H9 (cell line): ENCODE measurements around the gene PRSS1. TPM values are rescaled to one million over a fixed set of nuclear protein-coding genes. Genes with fewer than 3 reads are reported as not detected.
"Not testable (repeated sequence)": the region's sequence is repeated elsewhere in the genome, so short reads cannot be mapped to it uniquely, and the experiment has no call there.

ENCODE experiments used
- DNase-seq: peaks from one replicate; pipeline ENCODE4 v3.0.0-alpha.2; 2017
- H2AFZ ChIP-seq: one replicate; pipeline ENCODE4 v1.6.1; 2013; ENCODE audit warnings: mild to moderate bottlenecking, low read length, control low read depth, moderate library complexity
- H2AK5ac ChIP-seq: 2 replicates; pipeline ENCODE4 v1.6.1; 2013; ENCODE audit warnings: low read length, control low read depth, mixed read lengths; ENCODE audit not compliant: insufficient read length
- H2BK120ac ChIP-seq: one replicate; pipeline ENCODE4 v1.6.1; 2013; ENCODE audit warnings: low read depth, mild to moderate bottlenecking, low read length, control low read depth, inconsistent platforms; ENCODE audit not compliant: poor library complexity, severe bottlenecking
- H2BK12ac ChIP-seq: 2 replicates; pipeline ENCODE4 v1.6.1; 2013; ENCODE audit warnings: low read length, control low read depth, mixed read lengths, low read depth; ENCODE audit not compliant: insufficient read length
- H2BK15ac ChIP-seq: 2 replicates; pipeline ENCODE4 v1.6.1; 2013; ENCODE audit warnings: low read depth, low read length, control low read depth
- H2BK20ac ChIP-seq: one replicate; pipeline ENCODE4 v1.6.1; 2013; ENCODE audit warnings: low read depth, mild to moderate bottlenecking, low read length, control low read depth, inconsistent platforms; ENCODE audit not compliant: poor library complexity, severe bottlenecking
- H2BK5ac ChIP-seq: 2 replicates; pipeline ENCODE4 v1.6.1; 2013; ENCODE audit warnings: low read length, control low read depth, mixed read lengths; ENCODE audit not compliant: insufficient read length
- H3K14ac ChIP-seq: 2 replicates; pipeline ENCODE4 v1.6.1; 2013; ENCODE audit warnings: low read length, control low read depth; ENCODE audit not compliant: insufficient read depth
- H3K18ac ChIP-seq: 2 replicates; pipeline ENCODE4 v1.6.1; 2013; ENCODE audit warnings: low read depth, mild to moderate bottlenecking, mixed read lengths, low read length, control low read depth; ENCODE audit not compliant: insufficient read length
- H3K23ac ChIP-seq: 2 replicates; pipeline ENCODE4 v1.6.1; 2013; ENCODE audit warnings: low read length, control low read depth, mixed read lengths, low read depth; ENCODE audit not compliant: insufficient read length
- H3K23me2 ChIP-seq: 2 replicates; pipeline ENCODE4 v1.6.1; 2013; ENCODE audit warnings: low read depth, mild to moderate bottlenecking, mixed read lengths, low read length, control low read depth; ENCODE audit not compliant: insufficient read length, poor library complexity, severe bottlenecking
- H3K27ac ChIP-seq: 2 replicates; pipeline ENCODE4 v1.5.1; 2013; ENCODE audit warnings: low read length, control low read depth, mixed read lengths, low read depth; ENCODE audit not compliant: insufficient read length
- H3K27me3 ChIP-seq: 2 replicates; pipeline ENCODE4 v1.6.1; 2013; ENCODE audit warnings: low read length, control low read depth, inconsistent platforms; ENCODE audit not compliant: insufficient read depth
- H3K4ac ChIP-seq: 2 replicates; pipeline ENCODE4 v1.6.1; 2013; ENCODE audit warnings: low read depth, mild to moderate bottlenecking, control low read depth, inconsistent platforms, low read length, moderate library complexity
- H3K4me1 ChIP-seq: 2 replicates; pipeline ENCODE4 v1.6.1; 2013; ENCODE audit warnings: low read length, control low read depth, inconsistent platforms; ENCODE audit not compliant: insufficient read depth
- H3K4me2 ChIP-seq: 2 replicates; pipeline ENCODE4 v1.6.1; 2013; ENCODE audit warnings: low read length, control low read depth, mixed read lengths; ENCODE audit not compliant: insufficient read length, insufficient read depth
- H3K56ac ChIP-seq: 2 replicates; pipeline ENCODE4 v1.6.1; 2013; ENCODE audit warnings: low read depth, mild to moderate bottlenecking, mixed read lengths, low read length, control low read depth; ENCODE audit not compliant: insufficient read length
- H3K79me1 ChIP-seq: 2 replicates; pipeline ENCODE4 v1.6.1; 2013; ENCODE audit warnings: low read depth, mild to moderate bottlenecking, moderate library complexity, low read length, control low read depth, inconsistent platforms; ENCODE audit not compliant: insufficient read depth, poor library complexity, severe bottlenecking
- H3K79me2 ChIP-seq: 2 replicates; pipeline ENCODE4 v1.6.1; 2013; ENCODE audit warnings: low read length, control low read depth, inconsistent platforms; ENCODE audit not compliant: insufficient read depth
- H3K9ac ChIP-seq: 2 replicates; pipeline ENCODE4 v1.6.1; 2013; ENCODE audit warnings: low read length, control low read depth, mixed read lengths; ENCODE audit not compliant: insufficient read length; ENCODE audit errors: extremely low read depth
- H3K9me3 ChIP-seq: one replicate; pipeline ENCODE4 v1.6.1; 2013; ENCODE audit warnings: low read depth, low read length, inconsistent platforms; ENCODE audit not compliant: control insufficient read depth
- H3T11ph ChIP-seq: one replicate; pipeline ENCODE4 v1.6.1; 2013; ENCODE audit warnings: mild to moderate bottlenecking, low read length, control low read depth, inconsistent platforms
- H4K20me1 ChIP-seq: one replicate; pipeline ENCODE4 v1.6.1; 2013; ENCODE audit not compliant: control insufficient read depth, insufficient read length, insufficient read depth
- H4K5ac ChIP-seq: 2 replicates; pipeline ENCODE4 v1.6.1; 2013; ENCODE audit warnings: low read depth, mild to moderate bottlenecking, mixed read lengths, low read length, control low read depth; ENCODE audit not compliant: insufficient read length
- H4K8ac ChIP-seq: replicated peaks from 2 replicates; pipeline ENCODE4 v1.6.1; 2013; ENCODE audit warnings: low read length, control low read depth, mixed read lengths, low read depth; ENCODE audit not compliant: insufficient read length
- H4K91ac ChIP-seq: 2 replicates; pipeline ENCODE4 v1.6.1; 2013; ENCODE audit warnings: low read depth, mild to moderate bottlenecking, moderate library complexity, mixed read lengths, low read length, control low read depth; ENCODE audit not compliant: insufficient read length
- H3K27ac Mint-ChIP-seq, 3 experiments: 2 replicates in 2 of 3; 3 replicates in 1 of 3; pipeline ENCODE4 v1.8.0; 2020 to 2021; ENCODE audit warnings: mixed read lengths in 3 of 3, mild to moderate bottlenecking in 1 of 3, moderate library complexity in 1 of 3
- H3K27me3 Mint-ChIP-seq: 2 replicates; pipeline ENCODE4 v1.8.0; 2021; ENCODE audit warnings: low read depth, mild to moderate bottlenecking, moderate library complexity, mixed read lengths
- H3K36me3 Mint-ChIP-seq, 3 experiments: 2 replicates in 2 of 3; 3 replicates in 1 of 3; pipeline ENCODE4 v1.8.0; 2020 to 2021; ENCODE audit warnings: low read depth in 3 of 3, mixed read lengths in 3 of 3; ENCODE audit not compliant: insufficient read depth in 1 of 3
- H3K4me1 Mint-ChIP-seq, 2 experiments: 2 replicates each; pipeline ENCODE4 v1.8.0; 2020; ENCODE audit warnings: mixed read lengths in 2 of 2
- H3K4me3 Mint-ChIP-seq, 2 experiments: 2 replicates in 1 of 2; 3 replicates in 1 of 2; pipeline ENCODE4 v1.8.0; 2020 to 2021; ENCODE audit warnings: mild to moderate bottlenecking in 2 of 2, mixed read lengths in 2 of 2, moderate library complexity in 1 of 2
- H3K9me3 Mint-ChIP-seq, 2 experiments: 2 replicates in 1 of 2; 3 replicates in 1 of 2; pipeline ENCODE4 v1.8.0; 2020; ENCODE audit warnings: mild to moderate bottlenecking in 2 of 2, mixed read lengths in 2 of 2, moderate library complexity in 1 of 2
- WGBS: extraction: QIAGEN DNeasy Blood & Tissue Kit; methylation state at CpG from one replicate; pipeline ENCODE4 v1.1.7; 2013; ENCODE audit warnings: missing lambda C conversion rate, low lambda C conversion rate, mixed read lengths; ENCODE audit not compliant: insufficient read length; ENCODE audit errors: extremely low coverage; 5-methylcytosine and 5-hydroxymethylcytosine counted together
- total RNA-seq: library from RNA; stranded (reverse); gene quantifications from 2 replicates; pipeline ENCODE4 v1.2.1, GENCODE V29; 2021
- TF ChIP-seq, protein P1 (sequence below): fragments of 200-600 bp; sonication (generic); conservative IDR thresholded peaks from 3 replicates; pipeline ENCODE4 v1.8.0; 2021; ENCODE audit warnings: antibody characterized with exemption, mild to moderate bottlenecking

The PRSS1 gene
- total RNA-seq, 1 experiment from 2014 or later = not detected

- WGBS = no CpG with 5 or more reads among the region's 5 CpGs
- H3K23me2 ChIP-seq = no peaks in the 10 kb centered on the region
- H3K79me2 ChIP-seq = no peaks in the 10 kb centered on the region
- H2AFZ ChIP-seq = no peak overlapping the region
- no peak overlapping the region for H3K27ac Mint-ChIP-seq
- H3K4me1 ChIP-seq = no peaks in the 10 kb centered on the region
- no peak overlapping the region for H3K18ac ChIP-seq
- H2AK5ac ChIP-seq = no peak overlapping the region
- H2BK12ac ChIP-seq = no peak overlapping the region
- peaks cover 2% of the 10 kb centered on the region for H3K27me3 Mint-ChIP-seq
- H3K4me3 Mint-ChIP-seq = no peak overlapping the region
- H3K4me2 ChIP-seq = no peak overlapping the region
- H3K23ac ChIP-seq = no peak overlapping the region
- no peaks in the 10 kb centered on the region for H3K9me3 ChIP-seq
- no peak overlapping the region for H2BK20ac ChIP-seq
- H3K14ac ChIP-seq = no peak overlapping the region
- H3K9me3 Mint-ChIP-seq = no peaks in the 10 kb centered on the region
- no peaks in the 10 kb centered on the region for H3K79me1 ChIP-seq
- H4K20me1 ChIP-seq = no peaks in the 10 kb centered on the region
- H3K27me3 ChIP-seq = no peaks in the 10 kb centered on the region
- no peak overlapping the region for H2BK15ac ChIP-seq
- DNase-seq = no peak
- no peak overlapping the region for H3K27ac ChIP-seq
- no peaks in the 10 kb centered on the region for H3K36me3 Mint-ChIP-seq
- no peak overlapping the region for H3K9ac ChIP-seq
- H3K56ac ChIP-seq = no peak overlapping the region
- H3K4me1 Mint-ChIP-seq = 0 out of 4 replicates have a peak, but pooled peaks cover 0 to 2% of the 10 kb centered on the region in 2 experiments
- H4K5ac ChIP-seq = no peak overlapping the region
- H2BK120ac ChIP-seq = no peak overlapping the region
- H3T11ph ChIP-seq = no peak overlapping the region
- no peak overlapping the region for H3K4ac ChIP-seq
- TF ChIP-seq, protein P1, sequence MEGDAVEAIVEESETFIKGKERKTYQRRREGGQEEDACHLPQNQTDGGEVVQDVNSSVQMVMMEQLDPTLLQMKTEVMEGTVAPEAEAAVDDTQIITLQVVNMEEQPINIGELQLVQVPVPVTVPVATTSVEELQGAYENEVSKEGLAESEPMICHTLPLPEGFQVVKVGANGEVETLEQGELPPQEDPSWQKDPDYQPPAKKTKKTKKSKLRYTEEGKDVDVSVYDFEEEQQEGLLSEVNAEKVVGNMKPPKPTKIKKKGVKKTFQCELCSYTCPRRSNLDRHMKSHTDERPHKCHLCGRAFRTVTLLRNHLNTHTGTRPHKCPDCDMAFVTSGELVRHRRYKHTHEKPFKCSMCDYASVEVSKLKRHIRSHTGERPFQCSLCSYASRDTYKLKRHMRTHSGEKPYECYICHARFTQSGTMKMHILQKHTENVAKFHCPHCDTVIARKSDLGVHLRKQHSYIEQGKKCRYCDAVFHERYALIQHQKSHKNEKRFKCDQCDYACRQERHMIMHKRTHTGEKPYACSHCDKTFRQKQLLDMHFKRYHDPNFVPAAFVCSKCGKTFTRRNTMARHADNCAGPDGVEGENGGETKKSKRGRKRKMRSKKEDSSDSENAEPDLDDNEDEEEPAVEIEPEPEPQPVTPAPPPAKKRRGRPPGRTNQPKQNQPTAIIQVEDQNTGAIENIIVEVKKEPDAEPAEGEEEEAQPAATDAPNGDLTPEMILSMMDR = no peak
- H4K8ac ChIP-seq = no peak overlapping the region
- H2BK5ac ChIP-seq = no peak overlapping the region
- no peak overlapping the region for H4K91ac ChIP-seq
Observed at GRCh38 chr7:142740786-142741185, 8.5 kb upstream of the PRSS1 start.

DNA sequence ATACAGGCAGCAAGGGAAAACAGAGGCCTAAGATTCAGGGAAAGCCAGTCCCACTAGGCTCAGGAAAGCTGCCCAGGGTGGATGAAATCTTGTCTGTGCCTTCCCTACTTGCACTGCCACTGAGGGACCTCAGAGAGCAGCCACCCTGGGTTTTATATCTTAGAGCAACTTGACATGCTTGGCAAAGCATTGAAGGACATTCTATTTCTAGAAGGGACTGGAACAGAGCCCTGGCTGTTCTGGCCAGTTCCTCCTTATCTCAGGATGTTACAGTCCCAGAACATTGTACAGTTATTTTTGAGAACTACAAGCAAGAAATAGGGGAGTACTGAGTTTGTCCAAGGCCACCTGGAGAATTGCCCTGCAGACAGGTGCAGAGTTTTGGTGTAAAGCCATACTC is 7.3 kb upstream of the PRSS1 start:
- not testable (repeated sequence) for H2BK12ac ChIP-seq, H3K9me3 Mint-ChIP-seq, H4K91ac ChIP-seq, H3K27me3 Mint-ChIP-seq, H3K4me2 ChIP-seq, H4K5ac ChIP-seq, H3K27ac Mint-ChIP-seq, H4K8ac ChIP-seq, H3K27me3 ChIP-seq, H2BK5ac ChIP-seq, H3K9ac ChIP-seq, H3K27ac ChIP-seq, H3K18ac ChIP-seq, H4K20me1 ChIP-seq, H3K14ac ChIP-seq, H2AFZ ChIP-seq, H3K23me2 ChIP-seq, H3K4me1 ChIP-seq, H3K56ac ChIP-seq, H2BK20ac ChIP-seq, DNase-seq, H3K4ac ChIP-seq, H3K9me3 ChIP-seq, H2BK120ac ChIP-seq, H3K36me3 Mint-ChIP-seq, H3K79me1 ChIP-seq, H3T11ph ChIP-seq, H2BK15ac ChIP-seq, H2AK5ac ChIP-seq, H3K4me3 Mint-ChIP-seq, H3K23ac ChIP-seq, H3K79me2 ChIP-seq, H3K4me1 Mint-ChIP-seq
